Osteocyte (in vitro differentiated cells): ENCODE measurements around the gene OR10G3. TPM values are rescaled to one million over a fixed set of nuclear protein-coding genes. Genes with fewer than 3 reads are reported as not detected.

Experiments used
- DNase-seq: peaks from one replicate; pipeline ENCODE4 v3.0.0; 2021; ENCODE audit warnings: mixed read lengths; ENCODE audit not compliant: unreplicated experiment; ENCODE audit errors: extremely low spot score
- H3K27ac Mint-ChIP-seq: one replicate; pipeline ENCODE4 v1.8.0; 2021; ENCODE audit warnings: mild to moderate bottlenecking, mixed read lengths; ENCODE audit not compliant: unreplicated experiment
- H3K27me3 Mint-ChIP-seq: one replicate; pipeline ENCODE4 v1.8.0; 2021; ENCODE audit warnings: mixed read lengths; ENCODE audit not compliant: unreplicated experiment
- H3K36me3 Mint-ChIP-seq: one replicate; pipeline ENCODE4 v1.8.0; 2021; ENCODE audit warnings: mixed read lengths; ENCODE audit not compliant: unreplicated experiment
- H3K4me1 Mint-ChIP-seq: one replicate; pipeline ENCODE4 v1.8.0; 2021; ENCODE audit warnings: mixed read lengths; ENCODE audit not compliant: unreplicated experiment
- H3K4me3 Mint-ChIP-seq: one replicate; pipeline ENCODE4 v1.8.0; 2021; ENCODE audit warnings: mild to moderate bottlenecking, moderate library complexity, mixed read lengths; ENCODE audit not compliant: unreplicated experiment
- H3K9me3 Mint-ChIP-seq: one replicate; pipeline ENCODE4 v1.8.0; 2021; ENCODE audit warnings: mixed read lengths; ENCODE audit not compliant: unreplicated experiment
- CTCF ChIP-seq: fragments of 200-600 bp; sonication (generic); IDR thresholded peaks from 2 replicates; pipeline ENCODE4 v1.5.0; 2021; ENCODE audit warnings: antibody characterized with exemption, mild to moderate bottlenecking, moderate library complexity
- long read RNA-seq: library from polyadenylated mRNA; unstranded; transcript quantifications from one replicate; pipeline ENCODE4 v2.0.0, GENCODE V29; 2021
- total RNA-seq: library from RNA; stranded (reverse); gene quantifications from 2 replicates; pipeline ENCODE4 v1.2.1, GENCODE V29; 2021

The OR10G3 gene, protein sequence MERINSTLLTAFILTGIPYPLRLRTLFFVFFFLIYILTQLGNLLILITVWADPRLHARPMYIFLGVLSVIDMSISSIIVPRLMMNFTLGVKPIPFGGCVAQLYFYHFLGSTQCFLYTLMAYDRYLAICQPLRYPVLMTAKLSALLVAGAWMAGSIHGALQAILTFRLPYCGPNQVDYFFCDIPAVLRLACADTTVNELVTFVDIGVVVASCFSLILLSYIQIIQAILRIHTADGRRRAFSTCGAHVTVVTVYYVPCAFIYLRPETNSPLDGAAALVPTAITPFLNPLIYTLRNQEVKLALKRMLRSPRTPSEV
- total RNA-seq, result not detected in 2 replicates
- long read RNA-seq, result 0 reads

DNA sequence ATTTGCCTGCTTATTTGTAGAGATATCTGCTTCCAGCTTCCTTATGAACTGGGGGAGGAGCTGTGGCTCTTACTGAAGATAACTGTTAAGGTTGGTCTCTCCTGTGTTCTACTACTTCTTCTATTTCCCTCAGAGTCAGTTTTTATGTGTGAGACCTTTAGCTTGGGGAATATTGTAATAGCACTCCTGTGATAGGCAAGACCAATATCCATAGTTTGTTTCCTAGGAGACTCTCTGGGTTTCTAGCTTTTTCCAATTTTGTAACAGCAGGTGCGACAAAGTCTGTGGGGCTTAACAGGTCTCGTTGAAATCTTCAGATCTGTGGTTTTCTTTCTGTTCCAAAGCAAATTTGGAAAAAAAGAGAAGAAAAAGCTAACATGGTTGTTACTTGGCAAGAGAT lies at the start of gene OR10G3:
Gene OR10G3 (minus strand): TSS at position 101 of the 400 bp plus-strand sequence. CDS start 9,332 bp downstream, outside the sequence.
- Mint-ChIP-seq H3K9me3 (no peaks in the 10 kb centered on the region), H3K36me3 (no peaks in the 10 kb centered on the region), H3K4me1 (no peaks in the 10 kb centered on the region), H3K27ac (no peak within 1 kb of the TSS), H3K27me3 (peaks cover 34% of the 10 kb centered on the region), H3K4me3 (no peak within 1 kb of the TSS)
- TF ChIP-seq CTCF, result no peak
- DNase-seq, result no peak

GRCh38 chr14:21626491-21627230 lies 46.8 kb upstream of the OR10G3 start:
- no peaks in the 10 kb centered on the region for H3K4me1 Mint-ChIP-seq
- no peak for TF ChIP-seq CTCF
- H3K36me3 Mint-ChIP-seq, result no peaks in the 10 kb centered on the region
- H3K27me3 Mint-ChIP-seq, result peaks cover 10% of the 10 kb centered on the region
- no peak overlapping the region for H3K27ac Mint-ChIP-seq
- no peak for DNase-seq
- no peaks in the 10 kb centered on the region for H3K9me3 Mint-ChIP-seq
- no peak overlapping the region for H3K4me3 Mint-ChIP-seq

GRCh38 chr14:21617614-21618013 lies 37.7 kb upstream of the OR10G3 start:
- no peak for TF ChIP-seq CTCF
- H3K4me3 Mint-ChIP-seq, result no peak overlapping the region
- no peaks in the 10 kb centered on the region for H3K36me3 Mint-ChIP-seq
- no peak overlapping the region for H3K27ac Mint-ChIP-seq
- no peaks in the 10 kb centered on the region for H3K9me3 Mint-ChIP-seq
- no peak for DNase-seq
- H3K4me1 Mint-ChIP-seq, result no peaks in the 10 kb centered on the region
- peaks cover 12% of the 10 kb centered on the region for H3K27me3 Mint-ChIP-seq

GRCh38 chr14:21614240-21614639 lies 34.4 kb upstream of the OR10G3 start:
- no peak overlapping the region for H3K27ac Mint-ChIP-seq
- no peaks in the 10 kb centered on the region for H3K36me3 Mint-ChIP-seq
- no peaks in the 10 kb centered on the region for H3K9me3 Mint-ChIP-seq

More at GRCh38 chr14:21614240-21614639, 34.4 kb upstream of the OR10G3 start:
- no peak for TF ChIP-seq CTCF
- no peak for DNase-seq
- H3K4me1 Mint-ChIP-seq, result no peaks in the 10 kb centered on the region
- no peak overlapping the region for H3K4me3 Mint-ChIP-seq
- peaks cover 17% of the 10 kb centered on the region for H3K27me3 Mint-ChIP-seq
